Measurements from ENCODE around the gene ARHGAP44. TPM values are rescaled to one million over a fixed set of nuclear protein-coding genes. Genes with fewer than 3 reads are reported as not detected.
"Not testable (repeated sequence)": the region's sequence is repeated elsewhere in the genome, so short reads cannot be mapped to it uniquely, and the experiment has no call there.

The ARHGAP44 gene
- total RNA-seq, 8 experiments from 2014 or later, result 0.76 to 19.1 (median 6.2) TPM

DNA sequence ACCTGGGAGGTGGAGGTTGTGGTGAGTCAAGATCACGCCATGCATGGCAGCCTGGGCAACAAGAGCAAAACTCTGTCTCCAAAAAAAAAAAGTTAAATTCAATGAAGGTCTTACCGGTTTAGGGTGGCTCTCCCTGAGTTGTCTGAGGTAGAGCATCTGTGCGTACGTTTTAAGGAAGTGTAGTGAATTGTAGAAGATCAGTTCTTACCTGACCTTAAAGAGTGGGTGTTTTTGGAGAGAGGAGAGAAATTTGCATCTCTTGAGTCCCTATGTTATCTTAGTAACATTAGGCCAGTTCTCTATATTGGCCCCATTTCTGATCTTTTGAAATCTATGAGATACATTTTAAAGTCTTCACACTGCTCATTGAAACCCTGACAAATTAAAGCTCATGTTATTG is 172.4 kb downstream of the ARHGAP44 start:
- no peak for ATAC-seq (replicated peaks in 6 of 8)
- in situ Hi-C loops (cut with MboI; ENCODE audit: low pct_unique_long_range_greater_than_20kb in 2 of 9, low sequenced_read_pairs in 9 of 9, unreplicated experiment in 9 of 9), result no loop called here
- Histone ChIP-seq H3K27ac (no peak overlapping the region), H3K4me3 (no peak overlapping the region), H3K4me1 (replicated peaks in 1 of 2) (no peaks in the 10 kb centered on the region)
- 32 to 100% (median 95%) methylated on average over 2 to 4 of the region's 4 CpGs; no CpG with 5 or more reads in 3 of the 10 experiments for WGBS, 10 experiments

- Histone ChIP-seq H3K4me1 (replicated peaks in 1 of 2) (no peaks in the 10 kb centered on the region), H3K27ac (no peak overlapping the region), H3K4me3 (no peak overlapping the region)
- in situ Hi-C loops (cut with MboI; ENCODE audit: low pct_unique_long_range_greater_than_20kb in 2 of 9, low sequenced_read_pairs in 9 of 9, unreplicated experiment in 9 of 9), result no loop called here
- no peak for ATAC-seq (replicated peaks in 6 of 8)
- WGBS, 10 experiments, result 0 to 95% (median 93%) methylated on average over 1 to 3 of the region's 7 CpGs; no CpG with 5 or more reads in 7 of the 10 experiments
These were observed 174.2 kb downstream of the ARHGAP44 start for GRCh38 chr17:12963505-12963904.

- in situ Hi-C loops (cut with MboI; ENCODE audit: low pct_unique_long_range_greater_than_20kb in 2 of 9, low sequenced_read_pairs in 9 of 9, unreplicated experiment in 9 of 9), result no loop called here
- H3K4me3 ChIP-seq, result no peak overlapping the region
- 47 to 100% (median 78%) methylated on average over 1 to 3 of the region's 5 CpGs; no CpG with 5 or more reads in 5 of the 10 experiments for WGBS, 10 experiments
- H3K4me1 ChIP-seq (replicated peaks in 1 of 2), result no peaks in the 10 kb centered on the region
- ATAC-seq (replicated peaks in 6 of 8), result no peak
- no peak overlapping the region for H3K27ac ChIP-seq
These were observed 174.9 kb downstream of the ARHGAP44 start for GRCh38 chr17:12964162-12964561.

DNA sequence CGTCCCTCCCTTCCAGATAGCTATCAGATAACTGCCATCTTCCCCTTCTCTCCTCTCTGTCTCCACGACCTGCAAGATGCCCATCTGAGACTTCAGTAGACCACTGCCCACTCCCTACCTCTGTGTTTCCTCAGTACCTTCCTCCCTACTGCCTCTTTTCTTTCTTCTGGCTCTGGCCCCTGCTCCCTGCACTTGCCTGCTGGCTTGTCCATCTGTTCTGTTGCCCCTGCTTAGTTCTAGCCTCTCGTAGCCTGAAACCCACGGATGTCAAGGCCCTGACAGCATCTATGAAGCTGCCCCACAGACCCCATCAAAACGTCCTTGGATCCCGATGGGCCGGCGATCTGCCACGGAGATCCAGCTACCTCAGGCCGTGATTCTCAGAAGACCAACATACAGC is 175.5 kb downstream of the ARHGAP44 start:
- Histone ChIP-seq H3K4me3 (no peak overlapping the region), H3K27ac (no peak overlapping the region), H3K4me1 (replicated peaks in 1 of 2) (no peaks in the 10 kb centered on the region)
- in situ Hi-C loops (cut with MboI; ENCODE audit: low pct_unique_long_range_greater_than_20kb in 2 of 9, low sequenced_read_pairs in 9 of 9, unreplicated experiment in 9 of 9), result no loop called here
- no peak for ATAC-seq (replicated peaks in 6 of 8)
- WGBS, 10 experiments, result 11 to 100% (median 85%) methylated on average over 1 to 10 of the region's 10 CpGs; no CpG with 5 or more reads in 1 of the 10 experiments

GRCh38 chr17:12965988-12966387 is 176.7 kb downstream of the ARHGAP44 start:
- ATAC-seq (replicated peaks in 6 of 8), result no peak
- no peak overlapping the region for H3K27ac ChIP-seq
- no peak overlapping the region for H3K4me3 ChIP-seq
- 0 to 100% (median 63%) methylated on average over 1 to 2 of the region's 3 CpGs; no CpG with 5 or more reads in 6 of the 10 experiments for WGBS, 10 experiments
- H3K4me1 ChIP-seq (replicated peaks in 1 of 2), result no peaks in the 10 kb centered on the region
- in situ Hi-C loops (cut with MboI; ENCODE audit: low pct_unique_long_range_greater_than_20kb in 2 of 9, low sequenced_read_pairs in 9 of 9, unreplicated experiment in 9 of 9), result no loop called here

GRCh38 chr17:12966413-12966812 is 177.1 kb downstream of the ARHGAP44 start:
- WGBS, 10 experiments, result 0 to 100% (median 86%) methylated on average over 1 to 4 of the region's 5 CpGs; no CpG with 5 or more reads in 5 of the 10 experiments
- in situ Hi-C loops (cut with MboI; ENCODE audit: low pct_unique_long_range_greater_than_20kb in 2 of 9, low sequenced_read_pairs in 9 of 9, unreplicated experiment in 9 of 9), result no loop called here
- no peak overlapping the region for H3K27ac ChIP-seq
- H3K4me3 ChIP-seq, result no peak overlapping the region
- no peak for ATAC-seq (replicated peaks in 6 of 8)
- H3K4me1 ChIP-seq (replicated peaks in 1 of 2), result no peaks in the 10 kb centered on the region

GRCh38 chr17:12967962-12968361 is 178.7 kb downstream of the ARHGAP44 start:
- 14 to 100% (median 79%) methylated on average over 1 to 11 of the region's 11 CpGs; no CpG with 5 or more reads in 2 of the 10 experiments for WGBS, 10 experiments
- Histone ChIP-seq H3K4me3 (no peak overlapping the region), H3K27ac (no peak overlapping the region), H3K4me1 (replicated peaks in 1 of 2) (no peaks in the 10 kb centered on the region)
- in situ Hi-C loops (cut with MboI; ENCODE audit: low pct_unique_long_range_greater_than_20kb in 2 of 9, low sequenced_read_pairs in 9 of 9, unreplicated experiment in 9 of 9), result no loop called here
- no peak for ATAC-seq (replicated peaks in 6 of 8)

- peak overlapping the region in 1 of 5 donors; percentile 13 for H3K4me3 ChIP-seq
- peak; percentile 41 to 78 (median 64) for ATAC-seq (replicated peaks in 6 of 8)
- H3K4me1 ChIP-seq (replicated peaks in 1 of 2), result peaks cover 0 to 8% of the 10 kb centered on the region in 2 donors
- 0 to 20% (median 19%) methylated on average over 1 to 9 of the region's 16 CpGs; no CpG with 5 or more reads in 7 of the 10 experiments for WGBS, 10 experiments
- H3K27ac ChIP-seq, result no peak overlapping the region
- in situ Hi-C loops (cut with MboI; ENCODE audit: low pct_unique_long_range_greater_than_20kb in 2 of 9, low sequenced_read_pairs in 9 of 9, unreplicated experiment in 9 of 9), result no loop called here
These were observed 184.3 kb downstream of the ARHGAP44 start for GRCh38 chr17:12973496-12974004.

- Histone ChIP-seq H3K27ac (no peak overlapping the region), H3K4me3 (peak overlapping the region in 1 of 5 donors; percentile 13), H3K4me1 (replicated peaks in 1 of 2) (peaks cover 0 to 8% of the 10 kb centered on the region in 2 donors)
- WGBS, 10 experiments, result 11 to 100% (median 21%) methylated on average over 1 to 8 of the region's 40 CpGs; no CpG with 5 or more reads in 4 of the 10 experiments
- in situ Hi-C loops (cut with MboI; ENCODE audit: low pct_unique_long_range_greater_than_20kb in 2 of 9, low sequenced_read_pairs in 9 of 9, unreplicated experiment in 9 of 9), result no loop called here
- peak; percentile 53 to 84 (median 72) for ATAC-seq (replicated peaks in 6 of 8)
These were observed 184.8 kb downstream of the ARHGAP44 start for GRCh38 chr17:12974005-12974531.

- in situ Hi-C loops (cut with MboI; ENCODE audit: low pct_unique_long_range_greater_than_20kb in 2 of 9, low sequenced_read_pairs in 9 of 9, unreplicated experiment in 9 of 9), result no loop called here
- ATAC-seq (replicated peaks in 6 of 8), result peak in 1 of 8 experiments; percentile 54
- H3K4me3 ChIP-seq, result no peak overlapping the region
- H3K27ac ChIP-seq, result no peak overlapping the region
- peaks cover 0 to 8% of the 10 kb centered on the region in 2 donors for H3K4me1 ChIP-seq (replicated peaks in 1 of 2)
- 58 to 100% (median 72%) methylated on average over 1 to 8 of the region's 13 CpGs; no CpG with 5 or more reads in 1 of the 10 experiments for whole genome bisulfite sequencing, 10 experiments
These were observed 187.9 kb downstream of the ARHGAP44 start for GRCh38 chr17:12977008-12977751.

GRCh38 chr17:12978787-12979186 is 189.5 kb downstream of the ARHGAP44 start:
- H3K27ac ChIP-seq; ATAC-seq (replicated peaks in 6 of 8); in situ Hi-C loops (cut with MboI; ENCODE audit: low pct_unique_long_range_greater_than_20kb in 2 of 9, low sequenced_read_pairs in 9 of 9, unreplicated experiment in 9 of 9); H3K4me1 ChIP-seq (replicated peaks in 1 of 2); H3K4me3 ChIP-seq: not testable (repeated sequence)
- 54 to 100% (median 92%) methylated on average over 1 to 5 of the region's 6 CpGs; no CpG with 5 or more reads in 3 of the 10 experiments for WGBS, 10 experiments

- no peak overlapping the region for H3K4me3 ChIP-seq
- ATAC-seq (replicated peaks in 6 of 8), result no peak
- H3K4me1 ChIP-seq (replicated peaks in 1 of 2), result peaks cover 0 to under 1% of the 10 kb centered on the region in 2 donors
- WGBS, 10 experiments, result 80 to 100% (median 88%) methylated on average over 1 to 2 of the region's 5 CpGs; no CpG with 5 or more reads in 4 of the 10 experiments
- in situ Hi-C loops (cut with MboI; ENCODE audit: low pct_unique_long_range_greater_than_20kb in 2 of 9, low sequenced_read_pairs in 9 of 9, unreplicated experiment in 9 of 9), result no loop called here
- no peak overlapping the region for H3K27ac ChIP-seq
These were observed 189.9 kb downstream of the ARHGAP44 start for GRCh38 chr17:12979246-12979645.

- H3K4me1 ChIP-seq (replicated peaks in 1 of 2), result no peaks in the 10 kb centered on the region
- in situ Hi-C loops (cut with MboI; ENCODE audit: low pct_unique_long_range_greater_than_20kb in 2 of 9, low sequenced_read_pairs in 9 of 9, unreplicated experiment in 9 of 9), result no loop called here
- no peak overlapping the region for H3K27ac ChIP-seq
- 28 to 100% (median 73%) methylated on average over 2 to 7 of the region's 12 CpGs; no CpG with 5 or more reads in 1 of the 10 experiments for WGBS, 10 experiments
- ATAC-seq (replicated peaks in 6 of 8), result no peak
- no peak overlapping the region for H3K4me3 ChIP-seq
These were observed 190.7 kb downstream of the ARHGAP44 start for GRCh38 chr17:12979826-12980500.
